Smooth muscle cell of the brain vasculature (primary cell): ENCODE data around the gene ABCG4.
A peak's percentile ranks its signal among the peaks of the same experiment; 100 is the strongest.
"Not testable (repeated sequence)": the region's sequence is repeated elsewhere in the genome, so short reads cannot be mapped to it uniquely, and the experiment has no call there.

ENCODE experiments used
- DNase-seq: peaks from one replicate; pipeline ENCODE4 v3.0.0-alpha.2; 2012; ENCODE audit warnings: low read depth, low spot score

The ABCG4 gene

DNA sequence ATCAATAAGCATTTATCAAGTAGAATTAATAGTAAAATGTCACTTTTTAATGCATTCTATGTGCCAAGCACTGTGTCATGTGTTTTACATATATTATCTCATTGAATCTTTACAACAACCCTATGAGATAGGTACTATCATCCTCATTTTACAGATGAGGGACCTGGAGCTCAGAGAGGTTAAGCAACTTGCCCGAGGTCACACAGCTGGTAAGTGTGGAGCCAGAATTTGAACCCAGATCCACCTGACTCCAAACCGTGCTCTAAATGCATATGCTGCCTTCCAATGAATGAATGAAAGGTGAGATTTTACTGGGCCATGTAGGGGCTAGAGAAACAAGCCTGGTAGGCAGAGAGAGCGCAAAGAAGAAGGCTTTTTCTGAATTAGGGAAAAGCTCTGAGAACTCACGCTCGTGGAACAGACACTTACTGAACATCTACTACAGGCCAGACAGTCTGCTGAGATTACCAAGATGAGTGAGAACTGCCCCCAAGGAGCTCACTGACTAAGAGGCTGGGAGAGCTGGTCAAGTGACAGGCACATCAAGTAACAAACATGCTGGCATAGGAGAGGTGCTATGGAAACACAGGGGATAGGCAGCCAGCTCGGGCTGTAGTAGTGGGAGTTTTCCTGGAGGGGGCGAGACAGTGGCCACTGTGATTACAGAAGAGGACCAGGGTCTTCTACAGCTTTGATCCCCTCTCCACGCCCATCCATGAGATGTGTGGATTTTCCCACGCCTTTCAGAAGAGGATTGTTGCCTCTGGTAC lies 4.4 kb downstream of the ABCG4 start:
- DNase-seq, result no peak

GRCh38 chr11:119154178-119154577 lies 5.3 kb downstream of the ABCG4 start:
- no peak for DNase-seq

GRCh38 chr11:119155733-119156492 lies 7.1 kb downstream of the ABCG4 start:
- no peak for DNase-seq

GRCh38 chr11:119156496-119156895 lies 7.6 kb downstream of the ABCG4 start:
- DNase-seq, result no peak

- no peak for DNase-seq
Observed at GRCh38 chr11:119157063-119157462, 8.2 kb downstream of the ABCG4 start.

DNA sequence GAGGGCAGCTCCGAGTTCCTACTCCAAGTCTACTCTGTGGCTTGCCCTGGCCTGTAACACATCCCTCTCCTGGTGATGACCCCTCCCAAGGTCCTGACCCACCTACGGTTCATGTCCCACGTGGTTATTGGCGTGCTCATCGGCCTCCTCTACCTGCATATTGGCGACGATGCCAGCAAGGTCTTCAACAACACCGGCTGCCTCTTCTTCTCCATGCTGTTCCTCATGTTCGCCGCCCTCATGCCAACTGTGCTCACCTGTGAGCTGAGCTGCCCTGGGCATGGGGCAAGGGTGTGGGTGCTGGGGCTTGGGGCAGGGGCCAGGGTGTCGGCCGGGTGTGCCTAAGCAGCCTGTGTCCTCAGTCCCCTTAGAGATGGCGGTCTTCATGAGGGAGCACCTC lies 9.6 kb downstream of the ABCG4 start:
- DNase-seq, result no peak

GRCh38 chr11:119160151-119160550 lies 11.3 kb downstream of the ABCG4 start:
- DNase-seq, result no peak

- no peak for DNase-seq
Observed at GRCh38 chr11:119161871-119162270, 13.0 kb downstream of the ABCG4 start.

DNA sequence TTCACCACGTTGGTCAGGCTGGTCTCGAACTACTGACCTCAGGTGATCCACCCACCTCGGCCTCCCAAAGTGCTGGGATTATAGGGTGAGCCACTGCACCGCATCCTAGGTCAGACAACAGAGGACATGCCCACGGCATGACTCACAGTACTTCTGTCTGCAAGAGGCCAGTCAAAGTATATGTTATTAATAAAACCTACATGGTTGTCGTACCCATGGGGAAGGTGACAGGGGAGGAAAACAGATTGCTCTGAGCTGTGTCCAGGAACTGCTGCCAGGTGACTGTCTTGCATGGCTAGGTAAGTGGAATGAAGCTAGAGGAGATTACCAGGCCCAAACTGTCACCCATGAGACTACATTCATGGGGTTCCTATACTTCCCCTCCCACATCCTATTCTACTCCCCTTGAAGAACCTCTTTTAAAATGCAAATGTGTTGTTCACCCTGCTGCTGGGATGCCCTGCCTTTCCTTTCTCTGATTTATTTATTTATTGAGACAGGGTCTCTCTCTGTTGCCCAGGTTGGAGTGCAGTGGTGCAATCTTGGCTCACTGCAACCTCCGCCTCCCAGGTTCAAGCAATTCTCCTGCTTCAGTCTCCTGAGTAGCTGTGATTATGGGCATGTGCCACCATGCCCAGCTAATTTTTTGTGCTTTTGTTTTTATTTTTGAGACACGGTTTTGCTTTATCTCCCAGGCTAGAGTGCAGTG lies 17.7 kb downstream of the ABCG4 start:
- no peak for DNase-seq

GRCh38 chr11:119167077-119167458 lies 18.2 kb downstream of the ABCG4 start:
- not testable (repeated sequence) for DNase-seq

GRCh38 chr11:119167933-119168332 lies 19.1 kb downstream of the ABCG4 start:
- DNase-seq, result no peak

DNA sequence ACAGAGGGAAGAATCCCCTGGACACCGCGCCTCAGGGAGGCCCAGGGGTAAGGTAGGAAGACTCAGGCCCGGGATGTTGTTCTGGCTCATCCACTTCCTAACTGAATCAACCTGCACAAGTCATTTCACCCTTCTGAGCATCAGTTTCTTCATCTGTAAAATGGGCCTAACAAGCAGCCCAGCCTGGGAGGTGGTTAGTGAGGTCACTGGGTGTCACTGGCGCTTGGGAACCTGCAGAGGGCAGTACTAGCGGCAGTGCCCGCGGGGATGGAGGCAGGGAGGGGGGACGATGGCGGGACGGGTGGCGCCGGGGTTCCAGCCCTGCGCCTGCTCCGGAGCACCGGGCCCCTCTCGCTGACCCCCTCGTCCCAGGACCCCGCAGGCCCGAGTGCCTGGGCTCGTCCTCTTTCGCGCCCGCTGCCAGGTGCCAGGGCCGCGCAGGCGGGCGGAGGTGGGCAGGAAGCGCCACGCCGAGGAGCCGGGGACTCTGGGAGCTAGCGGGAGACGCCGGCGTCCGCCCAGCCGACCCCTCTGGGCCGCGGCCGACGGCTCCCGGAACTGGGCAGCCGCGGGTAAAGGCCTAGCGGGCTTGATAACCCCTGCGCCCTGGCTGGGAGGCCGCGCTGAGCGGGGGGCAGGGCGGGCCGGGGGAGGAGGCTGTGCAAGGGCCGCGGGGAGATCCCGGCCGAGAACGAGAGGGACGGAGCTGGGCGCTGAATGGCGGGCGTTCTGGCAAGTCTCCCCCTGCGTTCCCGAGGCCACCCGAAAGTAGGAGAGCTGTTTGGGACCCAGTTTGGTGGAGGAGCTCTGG lies 19.8 kb downstream of the ABCG4 start, which contains the start of gene NLRX1:
TSS of gene NLRX1 (plus strand) at position 255 of the 811 bp plus-strand sequence. CDS start 2,679 bp downstream, outside the sequence.
- peak; percentile 29 for DNase-seq

DNA sequence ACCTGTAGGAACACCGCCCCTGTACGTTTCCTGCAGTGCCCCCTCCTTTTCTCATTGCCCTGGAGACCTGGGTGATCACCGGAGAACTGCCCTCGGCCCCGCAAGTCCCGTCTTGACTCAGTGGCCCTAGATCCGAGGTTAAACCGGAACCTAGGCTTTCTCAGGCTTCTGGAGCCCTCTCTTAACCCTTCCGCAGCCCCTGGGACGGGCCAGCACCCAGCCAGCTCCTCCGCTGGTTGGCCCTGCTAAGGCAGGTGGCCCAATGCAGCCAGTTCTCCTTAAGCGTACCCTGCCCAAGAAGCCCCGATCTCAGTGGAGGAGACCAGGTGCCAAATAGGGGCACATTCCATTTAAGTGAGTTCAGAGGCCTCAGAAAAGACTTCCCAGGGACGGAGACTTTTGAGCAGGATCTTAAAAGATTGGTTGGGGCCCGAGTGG lies 20.4 kb downstream of the ABCG4 start:
- no peak for DNase-seq

DNA sequence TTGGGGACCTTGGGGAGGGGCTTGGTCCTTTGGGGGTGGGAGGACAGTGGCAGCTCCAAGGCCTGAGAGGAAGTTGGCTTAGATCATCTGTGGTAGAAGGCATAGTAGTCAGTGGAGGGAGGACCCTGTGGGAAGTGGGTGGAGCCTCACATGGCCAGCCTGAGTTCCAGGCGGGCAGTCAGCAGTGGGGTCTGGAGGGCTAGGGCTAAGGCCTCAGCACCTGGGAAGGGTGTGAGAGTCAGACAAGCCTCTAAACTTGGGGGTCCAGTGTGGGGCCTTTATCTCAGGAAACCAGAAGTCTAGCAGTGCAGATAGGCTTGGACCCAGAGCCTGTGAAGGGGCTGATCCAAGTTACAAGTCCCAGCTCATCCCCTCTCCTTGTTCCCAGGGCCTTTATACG lies 23.7 kb downstream of the ABCG4 start:
- DNase-seq, result no peak

- DNase-seq, result no peak
Observed at GRCh38 chr11:119173453-119173852, 24.6 kb downstream of the ABCG4 start.

DNA sequence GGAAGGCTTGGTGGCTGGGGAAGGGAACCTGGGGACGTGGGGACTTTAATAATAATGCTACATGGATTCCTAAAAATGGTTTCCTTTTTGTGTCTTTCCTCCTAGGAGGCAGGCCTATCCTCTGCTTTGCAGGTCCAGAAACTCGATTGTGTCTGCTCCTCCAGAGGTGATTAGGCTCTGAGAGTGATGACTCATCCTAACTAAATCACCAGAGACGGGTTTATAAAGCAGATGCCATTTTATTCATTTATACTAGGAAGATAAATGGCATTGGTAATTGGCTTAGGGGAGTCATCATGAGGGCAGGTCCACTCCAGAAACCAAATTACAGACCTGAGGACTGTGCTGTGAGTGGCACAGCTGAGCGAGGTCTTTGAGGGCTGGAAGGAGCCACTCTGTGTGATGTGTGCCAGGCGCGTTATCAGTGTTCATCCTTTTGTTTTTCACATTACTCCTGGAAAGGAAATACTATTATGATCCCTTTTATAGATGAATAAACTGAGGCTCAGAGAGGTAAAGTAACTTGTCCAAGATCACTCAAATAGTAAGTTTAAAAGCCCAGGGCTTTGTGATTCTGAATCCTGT lies 26.7 kb downstream of the ABCG4 start:
- no peak for DNase-seq

DNA sequence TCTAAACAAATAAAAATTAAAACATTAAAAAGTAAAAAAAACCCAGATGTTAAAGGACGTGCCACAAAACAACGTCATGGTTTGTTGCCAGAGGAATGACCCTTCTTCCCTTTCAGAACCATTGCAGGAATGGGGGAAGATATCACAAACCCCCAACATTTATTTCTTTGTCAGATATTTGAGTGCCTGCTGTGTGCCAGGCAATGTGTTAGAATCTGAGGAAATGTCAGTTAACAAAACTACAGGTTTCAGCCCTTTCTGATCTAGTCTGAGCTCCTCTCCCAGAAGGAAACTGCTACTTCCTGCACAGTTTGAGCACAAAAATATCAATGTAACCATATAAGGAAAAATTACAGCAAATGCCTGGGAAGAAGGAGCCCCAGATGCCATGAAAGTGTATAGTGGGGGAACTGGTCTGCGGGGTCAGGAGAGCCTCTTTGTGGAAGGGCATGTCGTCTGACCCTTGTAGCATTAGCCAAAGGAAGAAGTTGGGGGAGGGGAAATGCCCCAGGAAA lies 29.4 kb downstream of the ABCG4 start:
- no peak for DNase-seq

DNA sequence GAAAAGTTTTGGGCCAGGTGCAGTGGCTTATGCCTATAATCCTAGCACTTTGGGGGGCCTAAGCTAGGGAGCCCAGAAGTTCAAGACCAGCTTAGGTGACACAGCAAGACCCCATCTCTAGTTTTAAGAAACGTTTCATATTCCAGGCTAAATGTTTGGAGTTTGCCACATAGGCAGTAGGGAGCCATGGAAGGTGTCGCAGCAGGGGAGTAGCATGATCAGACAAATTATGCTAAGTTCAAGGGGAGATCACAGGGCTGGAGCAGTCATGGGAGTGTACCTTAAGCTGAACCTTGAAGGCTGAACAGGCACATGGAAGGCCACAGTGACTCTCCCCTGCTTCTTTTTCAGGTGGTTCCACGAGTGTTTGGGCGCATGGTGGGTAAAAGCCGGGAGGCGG lies 30.5 kb downstream of the ABCG4 start:
- no peak for DNase-seq

GRCh38 chr11:119179983-119180382 lies 31.1 kb downstream of the ABCG4 start:
- DNase-seq, result no peak

GRCh38 chr11:119180729-119181676 lies 32.2 kb downstream of the ABCG4 start:
- no peak for DNase-seq
